ENCODE measurements around the gene TMEM273.

DNA sequence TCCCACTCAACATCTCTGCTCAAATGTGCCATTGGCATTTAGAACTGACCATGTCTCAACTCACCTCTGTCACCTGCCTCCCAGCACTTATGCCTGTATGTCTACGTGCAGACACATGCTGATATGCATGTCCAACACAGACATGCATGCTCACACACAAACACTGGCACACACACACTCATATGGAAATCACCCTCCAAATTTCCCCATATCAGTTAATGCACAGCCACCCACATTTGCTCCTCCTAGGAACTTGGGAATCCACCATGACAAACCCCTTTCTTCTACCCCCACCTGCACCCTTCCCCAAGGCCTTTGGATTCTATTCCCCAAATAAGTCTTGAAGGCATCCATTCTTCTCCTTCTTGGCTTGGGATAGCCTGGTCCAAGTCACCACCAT, 58.8 kb downstream of the TMEM273 start:
- no peak for TF ChIP-seq SIN3A (IDR thresholded peaks at IDR 0.05; ENCODE audit: low read depth, low read length)
- TF ChIP-seq SMAD1 (IDR thresholded peaks at IDR 0.05; ENCODE audit: low read depth, partially characterized antibody): no peak

Data from GM12878 (cell line).